Activated CD4-positive, alpha-beta T cell treated with anti-CD3 and anti-CD28 coated beads, Interleukin-2, amount 50 U/mL, for 1 hour (primary cell): ENCODE measurements around the gene PERCC1.

ENCODE experiments used
- DNase-seq: peaks from one replicate; pipeline ENCODE4 v3.0.0-alpha.2; 2020

Gene PERCC1

DNA sequence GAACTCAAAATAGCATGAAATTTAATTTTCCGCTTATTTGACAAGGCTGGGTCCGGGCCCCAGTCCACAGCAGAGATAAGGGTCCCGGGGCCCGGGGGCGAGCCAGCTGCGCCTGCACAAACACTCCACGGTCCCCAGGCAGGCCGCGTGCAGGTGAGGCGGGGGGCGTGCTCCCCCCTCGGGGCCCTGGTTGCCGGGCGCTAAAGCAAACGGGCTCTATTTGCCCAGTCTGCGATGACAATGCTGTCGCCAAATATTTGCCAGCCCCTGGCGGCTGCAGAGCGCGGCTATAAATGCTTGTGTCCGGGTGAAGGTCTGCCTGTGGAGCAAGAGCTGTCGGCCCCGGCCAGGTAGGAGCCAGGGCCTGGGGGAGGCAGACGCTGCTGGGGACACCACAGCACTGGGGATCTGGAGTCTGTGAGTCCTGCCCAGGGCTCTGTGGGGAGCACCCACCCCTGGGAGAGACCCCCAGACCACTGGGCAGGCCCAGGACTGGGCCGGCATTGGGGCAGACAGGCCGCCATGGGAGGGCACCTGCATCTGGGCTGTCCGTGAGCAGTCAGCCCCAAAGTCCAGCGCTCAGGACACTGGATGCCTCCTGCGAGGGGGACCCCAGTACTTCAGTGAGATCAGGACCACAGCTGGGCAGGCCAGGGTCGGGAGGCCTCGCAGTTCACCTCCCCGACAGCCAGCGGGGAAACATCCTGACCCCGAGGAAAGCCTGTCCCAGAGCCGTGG lies at the start of gene PERCC1:
Gene PERCC1 (plus strand): TSS at position 320 of the 738 bp plus-strand sequence. CDS start 1,516 bp downstream, outside the sequence.
- no peak for DNase-seq

DNA sequence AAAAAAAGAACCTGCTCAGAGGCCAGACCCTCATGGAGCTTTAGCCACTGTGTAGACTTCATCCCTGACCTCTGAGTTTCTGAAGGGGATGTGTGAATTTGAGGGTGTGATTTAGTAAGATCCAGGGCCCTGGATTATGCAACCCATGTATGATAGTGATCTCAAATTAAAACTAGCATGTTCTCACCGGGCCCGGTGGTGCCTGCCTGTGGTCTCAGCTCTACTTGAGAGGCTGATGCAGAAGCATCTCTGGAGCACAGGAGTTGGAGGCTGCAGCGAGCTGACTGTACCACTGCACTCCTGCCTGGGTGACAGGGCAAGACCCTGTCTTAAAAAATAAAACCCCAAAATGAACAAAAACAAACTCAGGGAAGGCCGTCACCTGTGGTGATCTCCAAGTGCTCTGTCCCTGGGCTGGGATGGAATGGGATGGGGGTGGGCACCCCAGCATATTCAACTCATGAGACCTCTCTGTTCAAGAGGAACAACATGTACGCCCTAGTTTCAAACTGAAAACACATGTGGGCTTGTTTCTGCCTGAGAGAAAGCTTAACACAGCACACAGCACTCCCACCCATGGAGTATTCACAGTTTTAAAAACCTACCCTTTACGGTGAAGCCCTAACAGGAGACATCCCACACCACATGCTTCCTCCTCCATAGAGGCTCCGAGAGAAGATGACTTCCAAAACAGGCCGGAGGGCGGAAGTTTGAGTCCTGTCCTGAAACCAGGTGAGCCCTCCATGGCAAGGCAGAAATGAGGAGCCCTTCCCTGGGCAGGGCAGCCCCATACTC lies 49.1 kb upstream of the PERCC1 start:
- no peak for DNase-seq

DNA sequence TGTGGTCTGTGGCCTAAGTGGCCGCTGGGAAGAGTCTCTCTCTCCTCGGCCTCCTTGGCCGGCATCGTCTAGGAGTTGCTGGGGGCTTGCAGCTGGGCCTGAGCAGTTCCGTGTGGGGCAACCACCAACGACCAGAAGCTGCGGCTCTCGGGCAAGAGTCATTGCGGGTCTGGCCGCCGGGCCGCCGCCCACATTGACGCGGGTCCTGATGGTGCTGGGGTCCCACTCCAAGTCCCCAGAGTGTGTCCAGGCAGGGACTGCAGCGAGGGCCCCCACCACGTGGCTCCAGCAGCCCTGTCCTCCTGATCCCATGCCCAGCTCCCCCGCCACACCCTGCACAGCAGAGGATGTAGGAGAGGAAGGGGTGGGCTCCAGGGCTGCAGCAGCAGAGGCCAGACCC lies 47.3 kb upstream of the PERCC1 start:
- DNase-seq = no peak

DNA sequence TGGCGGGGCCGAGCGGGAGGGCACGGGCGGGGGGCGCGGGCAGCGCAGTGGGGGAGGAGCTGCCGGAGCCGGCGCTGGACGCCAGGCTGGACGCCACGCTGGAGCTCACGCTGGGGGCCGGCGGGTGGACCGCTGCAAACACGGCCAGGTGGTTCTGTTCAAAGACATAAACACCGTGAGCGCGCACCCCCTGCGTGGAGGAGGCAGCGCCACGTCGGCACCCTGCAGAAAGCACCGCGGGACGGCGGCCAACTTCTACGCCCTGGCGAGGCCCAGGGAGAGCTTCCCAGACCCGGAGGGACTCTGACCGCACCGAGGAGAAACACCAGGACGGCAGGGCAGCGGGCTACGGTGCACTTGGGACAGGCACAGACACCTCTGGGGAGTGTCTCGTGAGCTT lies 45.6 kb upstream of the PERCC1 start:
- DNase-seq = no peak

DNA sequence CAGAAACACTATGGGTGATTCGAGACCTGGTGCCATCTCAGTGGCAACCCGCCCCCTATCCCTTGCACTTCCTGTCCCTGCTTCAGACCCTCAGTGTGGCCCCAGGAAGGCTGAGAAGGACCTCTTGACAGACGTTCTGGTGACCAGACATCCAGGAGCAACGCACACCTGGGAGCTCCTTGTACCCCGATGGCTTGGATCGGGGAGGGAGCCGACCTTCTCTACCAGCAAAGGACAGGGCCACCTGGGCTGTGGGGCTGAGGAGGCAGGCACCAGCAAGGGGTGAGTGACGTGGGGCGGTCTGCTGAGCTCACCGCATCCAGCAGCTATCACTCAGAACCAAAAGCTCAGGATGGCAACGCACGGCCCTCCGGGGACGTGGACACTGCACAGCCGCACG lies 43.5 kb upstream of the PERCC1 start:
- no peak for DNase-seq

GRCh38 chr16:1389762-1390161 lies 41.1 kb upstream of the PERCC1 start:
- DNase-seq = no peak

- DNase-seq = no peak
Observed at GRCh38 chr16:1390239-1390779, 40.6 kb upstream of the PERCC1 start.

GRCh38 chr16:1392826-1393225 lies 38.1 kb upstream of the PERCC1 start:
- no peak for DNase-seq

DNA sequence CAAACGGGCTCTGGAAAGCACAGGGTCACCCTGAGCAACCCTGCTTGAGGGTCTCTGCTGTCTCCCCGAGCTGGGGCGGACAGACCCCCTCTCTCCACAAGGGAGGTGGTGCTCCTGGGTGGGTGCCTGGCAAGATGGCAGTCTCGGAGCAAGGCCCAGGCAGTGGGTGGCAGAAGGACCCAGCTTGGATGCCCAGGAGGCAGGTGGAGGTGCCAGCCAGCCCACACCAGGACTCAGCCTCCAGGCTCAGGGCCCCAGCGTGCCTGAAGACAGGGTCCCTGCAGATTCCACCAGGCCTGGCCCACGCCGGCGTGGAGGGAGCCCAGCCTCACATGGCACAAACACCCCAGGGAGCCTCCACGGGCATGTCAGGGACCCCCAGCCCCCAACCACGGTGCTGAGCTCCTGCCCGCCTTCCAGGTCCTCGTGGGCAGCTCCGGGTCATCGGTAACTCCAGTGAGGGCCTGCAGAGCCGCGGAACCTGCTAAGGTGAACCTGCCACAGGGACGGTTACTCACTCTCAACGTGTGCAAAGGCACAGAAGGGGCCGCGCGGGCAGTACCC lies 37.2 kb upstream of the PERCC1 start:
- DNase-seq = no peak

DNA sequence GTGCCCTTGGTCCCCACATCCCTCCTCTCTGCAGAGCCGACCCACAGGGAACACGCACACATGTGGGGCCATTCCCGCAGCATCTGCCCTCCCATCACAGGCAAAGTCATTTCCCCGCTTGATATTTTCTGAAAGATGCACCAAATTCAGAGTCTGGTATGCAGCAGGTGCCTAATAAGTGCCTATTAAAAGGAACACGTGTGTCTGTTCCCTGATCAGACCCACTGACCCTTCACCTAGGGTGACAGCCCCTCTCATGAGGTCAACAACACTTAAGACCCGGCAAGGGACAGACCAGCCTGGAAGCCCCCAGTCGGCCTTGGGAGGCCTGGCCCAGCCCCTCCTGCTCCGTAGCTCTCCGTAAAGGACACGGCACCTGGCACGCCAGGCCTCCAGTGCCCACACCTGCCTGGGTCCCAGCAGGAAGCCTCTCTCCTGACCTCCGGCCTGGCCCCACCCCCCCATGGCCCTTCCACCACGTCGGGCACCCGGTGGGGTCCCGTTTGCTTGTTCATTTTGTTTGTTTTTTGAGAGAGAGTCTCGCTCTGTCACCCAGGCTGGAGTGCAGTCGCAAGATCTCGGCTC lies 36.4 kb upstream of the PERCC1 start:
- DNase-seq = no peak

- DNase-seq = no peak
Observed at GRCh38 chr16:1395444-1396031, 35.3 kb upstream of the PERCC1 start.

- no peak for DNase-seq
Observed at GRCh38 chr16:1397779-1398178, 33.1 kb upstream of the PERCC1 start.

- no peak for DNase-seq
Observed at GRCh38 chr16:1398351-1398750, 32.5 kb upstream of the PERCC1 start.

GRCh38 chr16:1398826-1399581 lies 31.9 kb upstream of the PERCC1 start:
- DNase-seq = no peak

DNA sequence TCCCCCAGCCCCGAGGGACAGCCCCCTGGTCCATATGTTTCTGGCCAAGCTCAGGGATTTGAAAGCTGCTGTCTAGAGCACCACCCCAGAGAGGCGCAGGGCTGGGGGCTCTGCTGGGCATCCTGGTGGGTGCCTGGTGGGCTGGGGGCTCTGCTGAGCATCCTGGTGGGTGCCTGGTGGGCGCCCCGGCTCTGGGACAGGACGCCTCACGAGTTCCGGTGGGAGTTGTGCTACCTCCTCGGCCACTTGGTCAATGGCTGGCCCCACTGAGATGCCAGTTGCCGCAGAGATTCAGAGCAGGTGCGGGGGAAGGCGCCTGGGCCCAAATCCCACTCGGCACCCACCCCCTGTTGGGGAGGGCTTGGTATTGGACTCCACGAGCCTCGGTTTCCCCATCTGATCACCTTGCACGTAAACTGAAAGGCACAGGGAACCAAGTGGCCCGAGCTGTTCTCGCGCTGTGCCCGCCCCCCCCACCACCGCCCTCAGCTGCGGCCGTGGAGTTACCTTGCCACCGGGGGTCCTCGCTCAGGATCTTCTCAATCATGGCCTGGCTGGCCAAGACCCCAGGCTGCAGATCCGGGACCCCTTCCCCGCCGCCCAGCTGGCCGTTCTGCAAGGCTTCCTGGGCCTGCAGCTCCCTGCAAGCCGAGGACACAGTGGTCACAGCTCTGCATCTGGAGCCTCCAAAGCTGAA lies 29.7 kb upstream of the PERCC1 start:
- no peak for DNase-seq

DNA sequence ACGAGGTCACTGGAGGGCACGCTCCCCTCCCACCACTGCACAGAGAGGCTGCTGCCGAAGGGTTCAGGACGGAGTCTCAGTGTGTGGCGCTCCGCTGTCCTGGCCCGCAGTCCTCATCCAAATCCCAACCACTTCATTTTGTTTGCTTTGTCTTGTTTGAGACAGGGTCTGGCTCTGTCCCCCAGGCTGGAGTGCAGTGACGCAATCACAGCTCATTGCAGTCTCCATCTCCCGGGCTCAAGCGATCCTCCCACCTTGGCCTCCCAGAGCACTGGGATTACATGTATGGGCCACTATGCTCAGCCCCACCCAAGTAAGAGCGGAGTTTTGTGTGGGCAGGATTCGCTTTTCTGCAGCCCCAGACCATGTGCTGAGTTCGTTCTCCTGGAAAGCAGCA lies 29.1 kb upstream of the PERCC1 start:
- DNase-seq = no peak

DNA sequence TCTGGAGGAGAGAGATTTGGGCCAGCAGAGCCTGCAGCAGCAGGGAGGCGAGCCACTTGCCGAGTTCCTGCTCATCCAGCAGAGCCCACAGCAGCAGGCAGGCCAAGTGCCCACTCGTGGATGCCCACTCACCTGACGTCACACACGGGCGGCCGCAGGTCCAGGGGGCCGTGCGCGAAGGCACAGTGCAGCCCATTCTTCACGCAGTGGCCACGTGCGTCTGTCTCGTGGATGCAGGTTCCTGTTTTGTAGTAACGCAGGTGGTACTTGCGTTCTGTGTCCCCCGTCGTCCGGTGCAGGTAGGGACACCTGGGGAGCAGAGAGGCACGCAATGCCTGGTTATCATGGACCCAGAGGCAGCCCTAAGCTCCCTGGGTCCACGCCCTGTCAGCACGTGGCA lies 27.8 kb upstream of the PERCC1 start:
- DNase-seq = no peak

GRCh38 chr16:1403733-1404132 lies 27.1 kb upstream of the PERCC1 start:
- no peak for DNase-seq

DNA sequence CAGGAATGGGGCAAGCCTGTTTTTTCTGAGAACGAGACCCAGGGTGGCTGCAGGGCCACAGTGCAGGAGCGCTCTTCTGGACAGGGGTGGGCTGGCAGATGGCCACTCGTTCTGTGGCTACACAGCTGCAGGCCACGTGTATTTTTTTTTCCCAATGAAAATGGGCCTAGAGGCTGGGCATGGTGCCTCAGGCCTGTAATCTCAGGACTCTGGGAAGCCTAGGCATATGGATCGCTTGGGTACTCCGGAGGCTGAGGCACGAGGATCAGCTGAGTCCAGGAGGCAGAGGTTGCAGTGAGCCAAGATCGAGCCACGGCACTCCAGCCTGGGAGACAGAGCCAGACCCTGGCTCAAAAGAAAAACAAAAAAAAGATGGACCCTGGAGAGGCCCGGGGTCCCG lies 23.1 kb upstream of the PERCC1 start:
- DNase-seq = no peak

DNA sequence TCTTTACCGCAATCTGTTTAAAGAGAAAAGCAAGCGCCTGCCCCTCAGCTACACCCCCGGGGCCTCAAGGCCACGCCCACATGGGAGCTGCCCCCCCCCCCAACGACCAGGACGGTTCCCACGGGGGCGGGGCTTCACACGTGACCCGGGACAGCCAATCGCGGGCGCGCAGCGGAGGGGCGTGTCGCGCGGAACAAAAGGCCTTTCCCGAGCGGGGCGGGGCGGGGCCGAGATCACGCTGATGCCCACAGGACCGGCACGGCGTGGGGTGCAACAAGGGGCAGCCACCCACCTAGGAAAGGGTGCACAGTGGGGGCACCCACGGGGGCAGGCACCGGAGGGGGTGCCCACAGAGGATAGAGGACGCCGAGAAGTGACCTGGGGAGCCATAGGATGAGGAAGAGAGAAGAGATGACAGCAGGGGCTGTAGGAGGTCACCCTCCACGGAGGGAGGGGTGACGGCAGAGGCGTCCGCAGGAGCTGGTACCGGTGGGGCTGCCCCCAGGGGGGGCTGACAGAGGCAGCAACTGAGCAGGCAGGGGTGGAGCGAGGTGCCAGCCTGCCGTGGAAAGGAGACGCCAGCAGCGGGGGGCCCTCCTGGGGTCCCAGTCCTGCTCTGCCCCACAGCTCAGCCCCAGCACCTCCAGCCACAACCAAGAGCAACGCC lies 22.6 kb upstream of the PERCC1 start:
- DNase-seq = peak; percentile 97

- no peak for DNase-seq
Observed at GRCh38 chr16:1412847-1413246, 18.0 kb upstream of the PERCC1 start.
